Measurements from ENCODE around the gene AKAP13.
A peak's percentile ranks its signal among the peaks of the same experiment; 100 is the strongest.

The AKAP13 gene

DNA sequence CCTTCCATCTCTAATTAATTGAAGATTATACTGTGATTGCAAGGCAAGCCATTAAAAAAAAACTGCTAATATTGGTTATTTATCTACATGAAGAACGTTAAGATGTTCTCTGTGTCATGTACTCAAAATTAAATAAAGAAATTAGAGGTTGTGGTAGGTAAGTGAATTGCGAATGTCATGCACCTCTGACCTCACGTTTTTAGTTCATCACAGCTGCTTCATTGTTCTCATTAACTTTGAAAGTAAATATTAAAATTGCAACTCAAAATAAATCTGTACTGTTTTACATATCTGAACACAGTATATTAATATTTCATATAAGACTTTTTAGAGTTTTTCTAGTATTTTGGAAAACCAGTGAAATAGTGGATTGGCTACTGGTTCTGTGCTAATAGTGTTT lies 320.4 kb downstream of the AKAP13 start:
- FAIRE-seq, result no peak
- DNase-seq (ENCODE audit: insufficient read length, low spot score), result no peak
- TF ChIP-seq PAX5 (IDR thresholded peaks at IDR 0.05; ENCODE audit: insufficient read depth, low read length, severe bottlenecking), result no peak
- TF ChIP-seq POLR2AphosphoS5 (IDR thresholded peaks at IDR 0.05; ENCODE audit: low read depth, low read length), result no peak
- no peak for TF ChIP-seq TAF1 (IDR thresholded peaks at IDR 0.05; ENCODE audit: low read depth, low read length)
- no peak for TF ChIP-seq SPI1 (IDR thresholded peaks at IDR 0.05; ENCODE audit: low read depth, low read length)
- TF ChIP-seq POU2F2 (IDR thresholded peaks at IDR 0.05; ENCODE audit: low read depth, low read length), result no peak
- TF ChIP-seq POLR2A (IDR thresholded peaks at IDR 0.05; ENCODE audit: low read depth, low read length), result no peak

GRCh38 chr15:85702321-85703101 lies 322.1 kb downstream of the AKAP13 start:
- FAIRE-seq, result peak; percentile 87
- TF ChIP-seq TAF1 (IDR thresholded peaks at IDR 0.05; ENCODE audit: low read depth, low read length), result no peak
- no peak for TF ChIP-seq PAX5 (IDR thresholded peaks at IDR 0.05; ENCODE audit: insufficient read depth, low read length, severe bottlenecking)
- TF ChIP-seq POLR2A (IDR thresholded peaks at IDR 0.05; ENCODE audit: low read depth, low read length), result peak; percentile 48; the same call in 1 of the 2 replicates
- TF ChIP-seq SPI1 (IDR thresholded peaks at IDR 0.05; ENCODE audit: low read depth, low read length), result peak; percentile 67
- 0 out of 2 replicates have a peak, but pooled peaks have one; percentile 4 for TF ChIP-seq POU2F2 (IDR thresholded peaks at IDR 0.05; ENCODE audit: low read depth, low read length)
- no peak; the same call in none of the 2 replicates for TF ChIP-seq POLR2AphosphoS5 (IDR thresholded peaks at IDR 0.05; ENCODE audit: low read depth, low read length)
- DNase-seq (ENCODE audit: insufficient read length, low spot score), result no peak

GRCh38 chr15:85704066-85704465 lies 323.7 kb downstream of the AKAP13 start:
- DNase-seq (ENCODE audit: insufficient read length, low spot score) (no peak), FAIRE-seq (peak; percentile 56)
- TF ChIP-seq POLR2A (IDR thresholded peaks at IDR 0.05; ENCODE audit: low read depth, low read length) (peak; percentile 60; the same call in 1 of the 2 replicates), TAF1 (IDR thresholded peaks at IDR 0.05; ENCODE audit: low read depth, low read length) (no peak), POLR2AphosphoS5 (IDR thresholded peaks at IDR 0.05; ENCODE audit: low read depth, low read length) (peak; percentile 41; the same call in 1 of the 2 replicates)

DNA sequence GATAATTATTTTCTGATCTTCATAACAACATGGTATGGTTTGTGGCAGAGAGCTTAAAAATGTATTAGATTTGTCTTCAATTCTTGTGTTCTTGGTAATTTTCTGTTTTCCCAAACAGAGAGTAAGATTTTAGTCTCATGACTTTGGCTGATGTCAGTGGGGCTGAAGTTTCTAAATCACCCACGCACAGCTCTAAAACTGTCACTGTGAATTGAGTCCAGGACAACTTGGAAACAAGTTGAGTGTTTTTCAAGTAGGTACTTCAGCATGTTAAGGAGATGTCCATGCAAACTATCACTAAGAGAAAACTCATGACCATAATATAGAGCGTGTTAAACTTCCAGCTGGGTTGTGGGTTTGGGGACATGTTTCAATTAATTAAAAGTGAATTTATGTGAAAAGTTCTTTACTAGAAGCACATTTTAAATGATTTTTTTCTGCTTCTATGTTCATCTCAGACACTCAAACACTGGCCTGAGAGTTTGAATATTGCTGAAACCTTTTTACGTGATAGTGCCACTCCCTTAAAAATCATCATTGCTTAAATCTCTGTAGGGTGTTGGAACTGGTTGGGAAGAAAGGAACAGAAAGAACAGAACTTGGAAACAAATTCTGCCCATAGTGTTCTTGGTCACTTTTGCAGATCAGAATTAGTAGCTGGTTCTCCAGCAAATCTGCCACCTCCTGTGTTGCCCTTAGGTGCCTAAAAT lies 324.5 kb downstream of the AKAP13 start:
- FAIRE-seq (peak; percentile 62), DNase-seq (ENCODE audit: insufficient read length, low spot score) (no peak)
- no peak for TF ChIP-seq PAX5 (IDR thresholded peaks at IDR 0.05; ENCODE audit: insufficient read depth, low read length, severe bottlenecking)
- TF ChIP-seq POLR2A (IDR thresholded peaks at IDR 0.05; ENCODE audit: low read depth, low read length), result no peak

- DNase-seq (ENCODE audit: insufficient read length, low spot score), result no peak
- peak; percentile 66 for FAIRE-seq
- TF ChIP-seq SPI1 (IDR thresholded peaks at IDR 0.05; ENCODE audit: low read depth, low read length) (no peak), PAX5 (IDR thresholded peaks at IDR 0.05; ENCODE audit: insufficient read depth, low read length, severe bottlenecking) (no peak), TAF1 (IDR thresholded peaks at IDR 0.05; ENCODE audit: low read depth, low read length) (no peak; the same call in 1 of the 2 replicates), POLR2A (IDR thresholded peaks at IDR 0.05; ENCODE audit: low read depth, low read length) (peak; percentile 66; the same call in 1 of the 2 replicates), POU2F2 (IDR thresholded peaks at IDR 0.05; ENCODE audit: low read depth, low read length) (peak; percentile 26; the same call in 1 of the 2 replicates), POLR2AphosphoS5 (IDR thresholded peaks at IDR 0.05; ENCODE audit: low read depth, low read length) (peak; percentile 63; the same call in 1 of the 2 replicates)
Measured at GRCh38 chr15:85706779-85707518, 326.5 kb downstream of the AKAP13 start.

- FAIRE-seq (peak; percentile 60), DNase-seq (ENCODE audit: insufficient read length, low spot score) (no peak)
- TF ChIP-seq POLR2A (IDR thresholded peaks at IDR 0.05; ENCODE audit: low read depth, low read length) (no peak), TAF1 (IDR thresholded peaks at IDR 0.05; ENCODE audit: low read depth, low read length) (peak; percentile 45; the same call in 1 of the 2 replicates), PAX5 (IDR thresholded peaks at IDR 0.05; ENCODE audit: insufficient read depth, low read length, severe bottlenecking) (no peak)
Measured at GRCh38 chr15:85707519-85708338, 327.3 kb downstream of the AKAP13 start.

DNA sequence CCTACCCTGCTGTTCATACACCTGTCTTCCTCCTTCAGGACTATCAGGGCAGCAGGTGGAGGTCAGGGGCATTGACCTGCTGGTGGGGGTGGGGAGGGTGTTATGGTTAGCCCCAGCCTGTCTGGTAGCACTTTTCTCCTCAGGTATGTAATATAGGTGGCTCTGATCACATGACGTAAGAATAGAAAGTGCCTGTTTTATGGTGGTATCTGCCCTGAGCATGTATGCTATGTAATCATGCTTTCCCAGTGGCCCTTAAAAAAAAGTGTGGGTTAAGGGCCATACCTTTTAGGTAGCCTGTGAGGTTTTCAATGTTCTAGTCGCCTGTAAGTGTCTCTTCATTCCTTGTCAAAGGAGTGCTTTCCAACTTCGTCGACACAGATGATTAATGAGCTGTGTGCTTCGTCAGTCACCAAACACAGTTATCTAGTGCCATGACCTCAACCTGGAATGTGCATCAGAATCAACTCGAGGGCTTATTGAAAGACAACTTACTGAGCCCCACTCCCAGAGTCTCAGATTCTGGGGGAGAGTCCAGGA lies 328.1 kb downstream of the AKAP13 start:
- TF ChIP-seq PAX5 (IDR thresholded peaks at IDR 0.05; ENCODE audit: insufficient read depth, low read length, severe bottlenecking), result no peak
- TF ChIP-seq POU2F2 (IDR thresholded peaks at IDR 0.05; ENCODE audit: low read depth, low read length), result no peak
- no peak for TF ChIP-seq SPI1 (IDR thresholded peaks at IDR 0.05; ENCODE audit: low read depth, low read length)
- TF ChIP-seq TAF1 (IDR thresholded peaks at IDR 0.05; ENCODE audit: low read depth, low read length), result no peak
- TF ChIP-seq POLR2AphosphoS5 (IDR thresholded peaks at IDR 0.05; ENCODE audit: low read depth, low read length), result no peak
- no peak for TF ChIP-seq POLR2A (IDR thresholded peaks at IDR 0.05; ENCODE audit: low read depth, low read length)
- FAIRE-seq (peak; percentile 20), DNase-seq (ENCODE audit: insufficient read length, low spot score) (no peak)

GRCh38 chr15:85709250-85709649 lies 328.8 kb downstream of the AKAP13 start:
- no peak for TF ChIP-seq SPI1 (IDR thresholded peaks at IDR 0.05; ENCODE audit: low read depth, low read length)
- TF ChIP-seq TAF1 (IDR thresholded peaks at IDR 0.05; ENCODE audit: low read depth, low read length), result no peak
- TF ChIP-seq PAX5 (IDR thresholded peaks at IDR 0.05; ENCODE audit: insufficient read depth, low read length, severe bottlenecking), result no peak
- TF ChIP-seq POLR2A (IDR thresholded peaks at IDR 0.05; ENCODE audit: low read depth, low read length), result no peak
- no peak for TF ChIP-seq POU2F2 (IDR thresholded peaks at IDR 0.05; ENCODE audit: low read depth, low read length)
- TF ChIP-seq POLR2AphosphoS5 (IDR thresholded peaks at IDR 0.05; ENCODE audit: low read depth, low read length), result no peak
- FAIRE-seq (no peak), DNase-seq (ENCODE audit: insufficient read length, low spot score) (no peak)

Measured in GM12891 (cell line).